Left lung (tissue), 10 donors: ENCODE results near the gene IBTK. TPM values are rescaled to one million over a fixed set of nuclear protein-coding genes. Genes with fewer than 3 reads are reported as not detected.

Experiments used
- ATAC-seq: fragments of 200-7000 bp; cut with Tn5 transposase; one replicate; pipeline ENCODE4 v1.9.1; 2020; ENCODE audit warnings: moderate library complexity
- DNase-seq, 4 donors: peaks; one replicate each; pipeline ENCODE4 v3.0.0-alpha.2; 2013 to 2020
- H3K27ac ChIP-seq, 2 donors: fragments of 200-600 bp; sonication (generic) in 1 of 2; one replicate each; pipeline versions ENCODE4 v1.5.0 to v1.8.0; 2020 to 2021
- H3K27me3 ChIP-seq, 2 donors: fragments of 200-600 bp; sonication (generic) in 1 of 2; one replicate each; pipeline versions ENCODE4 v1.5.0 to v1.8.0; 2020 to 2021
- H3K36me3 ChIP-seq, 2 donors: fragments of 200-600 bp; sonication (generic) in 1 of 2; one replicate each; pipeline versions ENCODE4 v1.5.0 to v1.8.0; 2020 to 2021
- H3K4me1 ChIP-seq, 2 donors: fragments of 200-600 bp; one replicate each; pipeline ENCODE4 v1.8.0; 2021
- H3K4me3 ChIP-seq, 2 donors: fragments of 200-600 bp; sonication (generic) in 1 of 2; one replicate each; pipeline versions ENCODE4 v1.5.0 to v1.8.0; 2020 to 2021; ENCODE audit warnings: mild to moderate bottlenecking in 1 of 2
- H3K9me3 ChIP-seq, 2 donors: fragments of 200-600 bp; sonication (generic) in 1 of 2; one replicate each; pipeline versions ENCODE4 v1.5.0 to v1.8.0; 2020 to 2021
- CTCF ChIP-seq, 2 donors: fragments of 200-600 bp; sonication (generic) in 1 of 2; IDR thresholded peaks; one replicate each; pipeline versions ENCODE4 v1.5.0 to v1.8.0; 2021; ENCODE audit warnings: antibody characterized with exemption in 2 of 2
- intact Hi-C, 2 donors: fragments of 100-400 bp; cut with DNase I; formaldehyde crosslinking; loops; one replicate each; pipeline versions ENCODE4 v1.11.2 to v1.14.2; 2022
- polyA plus RNA-seq, 6 donors: library from polyadenylated mRNA; unstranded; fragments of 120-200 nt; gene quantifications; one replicate each; pipeline ENCODE4 v1.2.1, GENCODE V29; 2013; ENCODE audit not compliant: insufficient read length in 6 of 6
- total RNA-seq, 2 donors: library from RNA; stranded (reverse); fragmentation: NEBNext Ultra II Directional; extraction: Animal tissue kit (Norgen Biotek cat#: 25700); gene quantifications; one replicate each; pipeline ENCODE4 v1.2.1, GENCODE V29; 2021
- donor health status: DM: no; HTN: yes; CAD: no.
- donor health status: DM: no; HTN: no; CAD: no.

Gene IBTK
- total and polyA plus RNA-seq, 8 donors, result 34.9 to 46.8 (median 42.8) TPM

GRCh38 chr6:82237013-82237412, 10.5 kb downstream of the IBTK start:
- Histone ChIP-seq H3K4me3 (no peak overlapping the region), H3K27ac (no peak overlapping the region), H3K36me3 (peaks cover 5 to 64% of the 10 kb centered on the region in 2 donors), H3K9me3 (no peaks in the 10 kb centered on the region), H3K4me1 (no peaks in the 10 kb centered on the region), H3K27me3 (no peaks in the 10 kb centered on the region)
- DNase-seq (peak in 1 of 4 donors; percentile 8), ATAC-seq (no peak)
- TF ChIP-seq CTCF (IDR thresholded peaks at IDR 0.05), result no peak
- intact Hi-C loops, result no loop called here

GRCh38 chr6:82227770-82228169, 19.8 kb downstream of the IBTK start:
- TF ChIP-seq CTCF (IDR thresholded peaks at IDR 0.05), result no peak
- intact Hi-C loops, result no loop called here
- Histone ChIP-seq H3K4me1 (no peaks in the 10 kb centered on the region), H3K4me3 (no peak overlapping the region), H3K36me3 (peaks cover 0 to 79% of the 10 kb centered on the region in 2 donors), H3K27me3 (no peaks in the 10 kb centered on the region), H3K9me3 (no peaks in the 10 kb centered on the region), H3K27ac (no peak overlapping the region)
- no peak for DNase-seq
- ATAC-seq, result no peak

GRCh38 chr6:82220167-82220566, 27.4 kb downstream of the IBTK start:
- Histone ChIP-seq H3K27ac (no peak overlapping the region), H3K9me3 (no peaks in the 10 kb centered on the region), H3K4me1 (no peaks in the 10 kb centered on the region), H3K27me3 (no peaks in the 10 kb centered on the region), H3K36me3 (peaks cover 0 to 93% of the 10 kb centered on the region in 2 donors), H3K4me3 (no peak overlapping the region)
- no peak for TF ChIP-seq CTCF (IDR thresholded peaks at IDR 0.05)
- intact Hi-C loops, result no loop called here
- DNase-seq (no peak), ATAC-seq (no peak)

GRCh38 chr6:82217018-82217586, 30.4 kb downstream of the IBTK start:
- Histone ChIP-seq H3K27ac (no peak overlapping the region), H3K36me3 (peaks cover 0 to 96% of the 10 kb centered on the region in 2 donors), H3K27me3 (no peaks in the 10 kb centered on the region), H3K9me3 (no peaks in the 10 kb centered on the region), H3K4me1 (no peaks in the 10 kb centered on the region), H3K4me3 (no peak overlapping the region)
- intact Hi-C loops, result no loop called here
- no peak for TF ChIP-seq CTCF (IDR thresholded peaks at IDR 0.05)
- ATAC-seq, result no peak
- no peak for DNase-seq

- DNase-seq (no peak), ATAC-seq (no peak)
- no peak for TF ChIP-seq CTCF (IDR thresholded peaks at IDR 0.05)
- no peaks in the 10 kb centered on the region for H3K27me3 ChIP-seq
- H3K9me3 ChIP-seq, result no peaks in the 10 kb centered on the region
- H3K36me3 ChIP-seq, result peaks cover 0 to 96% of the 10 kb centered on the region in 2 donors
- intact Hi-C loops, result no loop called here
- H3K27ac ChIP-seq, result no peak overlapping the region
- H3K4me1 ChIP-seq, result no peaks in the 10 kb centered on the region
- H3K4me3 ChIP-seq, result no peak overlapping the region
These were observed 31.0 kb downstream of the IBTK start for GRCh38 chr6:82216549-82216948.
